ENCODE measurements around the gene PTRH1. TPM values are rescaled to one million over a fixed set of nuclear protein-coding genes. Genes with fewer than 3 reads are reported as not detected.

Gene PTRH1
- total RNA-seq, 1 donor from 2014 or later: 22.3 TPM

Other genes starting within 250 kb of the PTRH1 start
- gene STXBP1, start 103.4 kb downstream of the PTRH1 start, total RNA-seq: 24.7 and 34.0 TPM in 2 replicates
- gene CFAP157, start 8.7 kb downstream of the PTRH1 start, total RNA-seq: not detected in 2 replicates
- not detected in 2 replicates for gene TTC16, start 416 bp upstream of the PTRH1 start, total RNA-seq
- gene TOR2A, start 19.6 kb upstream of the PTRH1 start, total RNA-seq: 7.7 and 13.2 TPM in 2 replicates
- gene SH2D3C, start 63.0 kb upstream of the PTRH1 start, total RNA-seq: 77.8 and 95.6 TPM in 2 replicates
- 102 and 116 TPM in 2 replicates for gene CDK9, start 70.4 kb upstream of the PTRH1 start, total RNA-seq
- gene FPGS, start 87.2 kb upstream of the PTRH1 start, total RNA-seq: 64.2 and 93.8 TPM in 2 replicates
- 84.2 and 165 TPM in 2 replicates for gene ENG, start 139.0 kb upstream of the PTRH1 start, total RNA-seq
- gene AK1, start 162.0 kb upstream of the PTRH1 start, total RNA-seq: 22.0 and 42.2 TPM in 2 replicates
- 33.2 and 44.8 TPM in 2 replicates for gene ST6GALNAC6, start 183.9 kb upstream of the PTRH1 start, total RNA-seq
- gene ST6GALNAC4, start 201.4 kb upstream of the PTRH1 start, total RNA-seq: 50.0 and 98.0 TPM in 2 replicates
- gene PIP5KL1, start 215.1 kb upstream of the PTRH1 start, total RNA-seq: 0.51 and 0.70 TPM in 2 replicates
- gene DPM2, start 222.2 kb upstream of the PTRH1 start, total RNA-seq: 8.5 and 9.9 TPM in 2 replicates

Measured in dermis blood vessel endothelial cell (primary cell).